Osteocyte (in vitro differentiated cells): ENCODE data around the gene SLC38A9. TPM values are rescaled to one million over a fixed set of nuclear protein-coding genes. Genes with fewer than 3 reads are reported as not detected.
A peak's percentile ranks its signal among the peaks of the same experiment; 100 is the strongest.

ENCODE experiments used
- DNase-seq: peaks from one replicate; pipeline ENCODE4 v3.0.0; 2021; ENCODE audit warnings: mixed read lengths; ENCODE audit not compliant: unreplicated experiment; ENCODE audit errors: extremely low spot score
- H3K27ac Mint-ChIP-seq: one replicate; pipeline ENCODE4 v1.8.0; 2021; ENCODE audit warnings: mild to moderate bottlenecking, mixed read lengths; ENCODE audit not compliant: unreplicated experiment
- H3K27me3 Mint-ChIP-seq: one replicate; pipeline ENCODE4 v1.8.0; 2021; ENCODE audit warnings: mixed read lengths; ENCODE audit not compliant: unreplicated experiment
- H3K36me3 Mint-ChIP-seq: one replicate; pipeline ENCODE4 v1.8.0; 2021; ENCODE audit warnings: mixed read lengths; ENCODE audit not compliant: unreplicated experiment
- H3K4me1 Mint-ChIP-seq: one replicate; pipeline ENCODE4 v1.8.0; 2021; ENCODE audit warnings: mixed read lengths; ENCODE audit not compliant: unreplicated experiment
- H3K4me3 Mint-ChIP-seq: one replicate; pipeline ENCODE4 v1.8.0; 2021; ENCODE audit warnings: mild to moderate bottlenecking, moderate library complexity, mixed read lengths; ENCODE audit not compliant: unreplicated experiment
- H3K9me3 Mint-ChIP-seq: one replicate; pipeline ENCODE4 v1.8.0; 2021; ENCODE audit warnings: mixed read lengths; ENCODE audit not compliant: unreplicated experiment
- total RNA-seq: library from RNA; stranded (reverse); gene quantifications from 2 replicates; pipeline ENCODE4 v1.2.1, GENCODE V29; 2021
- TF ChIP-seq, protein P1 (sequence below): fragments of 200-600 bp; sonication (generic); IDR thresholded peaks from 2 replicates; pipeline ENCODE4 v1.5.0; 2021; ENCODE audit warnings: antibody characterized with exemption, mild to moderate bottlenecking, moderate library complexity

The SLC38A9 gene
- total RNA-seq, 1 donor from 2014 or later = 24.3 TPM

DNA sequence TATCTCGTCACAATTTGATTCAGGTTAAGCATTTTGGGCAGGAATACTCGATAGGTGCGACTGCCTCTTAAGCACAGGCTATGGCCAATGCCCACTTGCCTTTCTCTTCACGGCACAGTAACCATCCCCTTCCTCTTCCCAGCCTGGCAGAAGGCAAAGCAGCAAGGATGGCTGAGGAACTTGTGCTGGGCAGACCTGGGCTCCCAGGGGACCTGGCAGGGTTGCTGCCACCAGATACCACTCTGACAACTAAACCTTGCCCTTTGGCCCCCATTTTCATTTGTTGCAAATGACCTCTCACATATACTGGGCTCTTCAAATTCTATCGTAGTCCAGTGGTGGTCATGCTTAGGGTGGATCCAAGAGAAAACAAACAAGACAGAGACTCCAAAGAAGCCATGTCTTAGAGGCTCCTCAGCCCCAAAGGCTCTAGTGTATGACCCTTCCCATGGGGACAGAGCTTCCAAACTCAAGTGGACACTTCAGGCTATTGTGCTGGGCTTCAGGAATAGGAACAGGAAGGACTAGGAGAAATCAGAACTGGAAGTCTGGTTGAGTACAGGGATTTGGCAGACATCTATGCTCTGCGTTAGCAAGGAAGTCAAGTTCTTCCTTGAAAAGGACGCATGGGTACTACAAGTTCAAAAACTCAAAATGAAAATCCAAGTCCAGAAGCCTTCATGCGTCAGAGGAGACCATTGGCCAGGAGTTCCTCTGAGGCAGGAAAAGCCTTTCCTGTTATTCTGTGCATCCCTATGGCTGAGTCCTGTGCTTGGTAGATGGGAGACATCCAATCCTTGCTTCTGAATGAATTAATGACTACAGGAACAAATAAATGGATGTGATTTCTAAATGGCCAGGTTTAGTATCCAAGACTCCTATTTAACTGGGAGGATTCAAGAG, 112.7 kb downstream of the SLC38A9 start:
- no peaks in the 10 kb centered on the region for H3K36me3 Mint-ChIP-seq
- H3K27ac Mint-ChIP-seq = peak overlapping the region; percentile 98
- peak; percentile 56 for DNase-seq
- H3K4me1 Mint-ChIP-seq = peaks cover 68% of the 10 kb centered on the region
- TF ChIP-seq, protein P1, sequence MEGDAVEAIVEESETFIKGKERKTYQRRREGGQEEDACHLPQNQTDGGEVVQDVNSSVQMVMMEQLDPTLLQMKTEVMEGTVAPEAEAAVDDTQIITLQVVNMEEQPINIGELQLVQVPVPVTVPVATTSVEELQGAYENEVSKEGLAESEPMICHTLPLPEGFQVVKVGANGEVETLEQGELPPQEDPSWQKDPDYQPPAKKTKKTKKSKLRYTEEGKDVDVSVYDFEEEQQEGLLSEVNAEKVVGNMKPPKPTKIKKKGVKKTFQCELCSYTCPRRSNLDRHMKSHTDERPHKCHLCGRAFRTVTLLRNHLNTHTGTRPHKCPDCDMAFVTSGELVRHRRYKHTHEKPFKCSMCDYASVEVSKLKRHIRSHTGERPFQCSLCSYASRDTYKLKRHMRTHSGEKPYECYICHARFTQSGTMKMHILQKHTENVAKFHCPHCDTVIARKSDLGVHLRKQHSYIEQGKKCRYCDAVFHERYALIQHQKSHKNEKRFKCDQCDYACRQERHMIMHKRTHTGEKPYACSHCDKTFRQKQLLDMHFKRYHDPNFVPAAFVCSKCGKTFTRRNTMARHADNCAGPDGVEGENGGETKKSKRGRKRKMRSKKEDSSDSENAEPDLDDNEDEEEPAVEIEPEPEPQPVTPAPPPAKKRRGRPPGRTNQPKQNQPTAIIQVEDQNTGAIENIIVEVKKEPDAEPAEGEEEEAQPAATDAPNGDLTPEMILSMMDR = no peak
- no peaks in the 10 kb centered on the region for H3K27me3 Mint-ChIP-seq
- no peak overlapping the region for H3K4me3 Mint-ChIP-seq
- H3K9me3 Mint-ChIP-seq = no peaks in the 10 kb centered on the region

DNA sequence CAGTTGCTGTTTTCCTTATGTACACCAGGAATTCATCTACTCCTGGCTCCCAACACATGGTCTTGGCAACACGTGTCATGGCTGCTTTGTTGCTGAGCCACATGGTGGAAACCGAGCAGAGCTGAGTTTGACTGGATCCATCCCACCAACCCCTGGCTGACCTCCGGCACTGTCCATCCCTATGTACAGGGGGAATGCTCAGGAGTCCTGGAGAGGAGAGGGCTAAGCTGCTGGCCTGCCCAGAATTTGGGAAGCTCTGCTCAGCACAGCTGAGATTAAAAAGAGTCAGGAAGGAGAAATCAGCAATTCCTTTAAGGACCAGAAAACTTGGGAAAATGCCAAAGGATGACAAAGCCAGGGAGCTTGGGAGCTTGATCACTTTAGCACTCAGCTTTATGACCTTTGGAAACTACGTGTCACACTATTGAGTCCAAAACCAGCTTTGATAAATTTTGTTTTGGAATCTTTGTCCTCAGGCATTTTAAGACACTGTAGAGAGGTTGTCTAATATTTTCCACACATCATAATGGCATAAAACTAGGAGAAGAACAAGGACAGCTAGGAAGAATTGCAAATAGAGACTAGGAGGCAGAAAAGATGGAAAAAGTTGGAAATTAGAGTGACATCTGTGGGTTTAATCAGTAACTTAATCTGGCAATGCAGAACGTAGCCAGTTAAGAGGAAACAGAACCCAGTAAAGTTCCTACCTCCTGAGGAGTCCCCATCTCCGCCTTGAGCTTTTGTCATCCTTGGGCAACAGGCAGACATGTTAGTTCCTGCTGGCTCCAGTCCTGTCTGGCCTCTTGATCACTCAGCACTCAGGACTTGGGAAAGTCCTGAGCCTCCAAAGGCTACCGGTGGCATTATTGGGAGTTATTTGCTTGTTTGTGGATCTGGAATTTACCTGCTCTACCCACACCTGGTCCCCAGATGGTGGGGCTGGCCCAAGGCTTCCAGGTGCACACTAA, 114.8 kb downstream of the SLC38A9 start:
- Mint-ChIP-seq H3K4me1 (peaks cover 51% of the 10 kb centered on the region), H3K36me3 (no peaks in the 10 kb centered on the region), H3K27me3 (no peaks in the 10 kb centered on the region), H3K4me3 (no peak overlapping the region), H3K9me3 (no peaks in the 10 kb centered on the region), H3K27ac (peak overlapping the region; percentile 88)
- TF ChIP-seq, protein P1 = no peak
- DNase-seq = peak; percentile 68

DNA sequence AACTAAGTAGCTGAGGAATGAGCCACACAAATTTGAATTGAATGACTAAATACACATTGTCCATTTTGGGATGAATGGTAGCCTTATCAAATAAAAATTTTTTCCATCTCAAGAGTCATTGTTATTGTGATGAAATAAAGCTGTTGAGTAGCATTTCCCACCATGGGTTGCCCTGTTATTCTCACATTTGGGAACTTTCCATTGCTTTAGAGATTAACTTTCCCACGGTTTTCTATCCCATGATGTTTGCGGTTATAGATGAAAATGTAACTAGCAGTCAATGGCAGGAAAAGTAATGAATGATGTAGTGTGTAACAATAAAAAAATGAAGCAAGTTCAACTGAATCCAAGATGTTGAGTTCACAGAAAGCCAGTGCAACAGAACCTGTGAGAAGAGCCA, 117.5 kb downstream of the SLC38A9 start:
- Mint-ChIP-seq H3K27me3 (no peaks in the 10 kb centered on the region), H3K9me3 (no peaks in the 10 kb centered on the region), H3K27ac (no peak overlapping the region), H3K4me3 (no peak overlapping the region), H3K36me3 (no peaks in the 10 kb centered on the region), H3K4me1 (peaks cover 26% of the 10 kb centered on the region)
- no peak for DNase-seq
- TF ChIP-seq, protein P1 = no peak

DNA sequence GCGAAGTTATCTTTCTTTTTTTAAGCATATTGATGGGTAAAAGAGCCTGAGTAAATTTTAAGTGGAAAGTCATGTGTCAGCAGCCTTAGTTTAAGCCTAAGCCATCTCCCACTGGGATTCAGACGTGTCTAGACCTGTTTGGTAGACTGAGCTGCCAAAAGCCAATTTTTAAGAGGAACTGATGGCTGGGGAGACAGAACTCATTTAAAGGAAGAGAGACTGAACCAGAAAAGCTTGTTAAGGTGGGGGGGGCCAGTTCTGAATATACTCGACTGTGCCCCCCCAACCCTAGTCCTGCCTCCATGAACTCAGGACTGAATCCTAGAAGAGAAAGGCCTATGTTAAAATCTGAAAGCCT, 119.0 kb downstream of the SLC38A9 start:
- DNase-seq = no peak
- no peaks in the 10 kb centered on the region for H3K9me3 Mint-ChIP-seq
- no peaks in the 10 kb centered on the region for H3K27me3 Mint-ChIP-seq
- peaks cover 18% of the 10 kb centered on the region for H3K4me1 Mint-ChIP-seq
- TF ChIP-seq, protein P1 = no peak
- no peak overlapping the region for H3K4me3 Mint-ChIP-seq
- no peak overlapping the region for H3K27ac Mint-ChIP-seq
- no peaks in the 10 kb centered on the region for H3K36me3 Mint-ChIP-seq
